Hepatocyte (in vitro differentiated cells): Measurements from ENCODE around the gene FAM120B.

Source experiments
- CTCF ChIP-seq: fragments of 200-600 bp; sonication (generic); IDR thresholded peaks from 2 replicates; pipeline ENCODE4 v1.5.1; 2016; ENCODE audit warnings: antibody characterized with exemption, mild to moderate bottlenecking; ENCODE audit not compliant: poor library complexity
- EZH2 ChIP-seq: fragments of 200-600 bp; sonication (generic); IDR thresholded peaks from 2 replicates; pipeline ENCODE4 v1.6.1; 2016; ENCODE audit warnings: antibody characterized with exemption, mild to moderate bottlenecking, borderline replicate concordance
- EZH2phosphoT487 ChIP-seq: fragments of 200-600 bp; sonication (generic); IDR thresholded peaks from one replicate; pipeline ENCODE4 v1.6.1; 2018; ENCODE audit warnings: antibody characterized with exemption, mild to moderate bottlenecking, low read depth, moderate library complexity; ENCODE audit not compliant: unreplicated experiment, severe bottlenecking

- TF ChIP-seq CTCF (no peak), EZH2 (no peak), EZH2phosphoT487 (no peak)
These were observed 62.0 kb downstream of the FAM120B start for GRCh38 chr6:170368544-170368943.
